Bronchial epithelial cell (primary cell): ENCODE data around the gene MYO5A. TPM values are rescaled to one million over a fixed set of nuclear protein-coding genes. Genes with fewer than 3 reads are reported as not detected.

Experiments
- DNase-seq: peaks from one replicate; pipeline ENCODE4 v3.0.0-alpha.2; 2010; ENCODE audit warnings: low read depth
- FAIRE-seq: peaks from 2 replicates; lab custom pipeline; 2011; peaks lifted over from hg19 to GRCh38; lab: Jason Lieb, UNC
- H3K27me3 ChIP-seq: 2 replicates; pipeline ENCODE4 v1.5.1; 2011; ENCODE audit warnings: low read length; ENCODE audit not compliant: control insufficient read depth, insufficient read depth
- H3K36me3 ChIP-seq: 2 replicates; pipeline ENCODE4 v1.5.1; 2011; ENCODE audit warnings: low read length; ENCODE audit not compliant: control insufficient read depth, insufficient read depth
- H3K4me3 ChIP-seq: 2 replicates; pipeline ENCODE4 v1.5.1; 2011; ENCODE audit warnings: mild to moderate bottlenecking, low read depth, low read length, control low read depth
- CTCF ChIP-seq: IDR thresholded peaks from 2 replicates; pipeline ENCODE4 v1.5.1; 2011; ENCODE audit warnings: mild to moderate bottlenecking, moderate library complexity, low read length, control low read depth, inconsistent platforms; ENCODE audit not compliant: insufficient read depth, severe bottlenecking
- total RNA-seq: library from RNA; depleted of rRNA; stranded (reverse); fragments of >200 nt; gene quantifications from 2 replicates; pipeline ENCODE4 v1.2.1, GENCODE V29; 2014

The MYO5A gene
- total RNA-seq, 1 donor from 2014 or later, result 29.5 TPM

DNA sequence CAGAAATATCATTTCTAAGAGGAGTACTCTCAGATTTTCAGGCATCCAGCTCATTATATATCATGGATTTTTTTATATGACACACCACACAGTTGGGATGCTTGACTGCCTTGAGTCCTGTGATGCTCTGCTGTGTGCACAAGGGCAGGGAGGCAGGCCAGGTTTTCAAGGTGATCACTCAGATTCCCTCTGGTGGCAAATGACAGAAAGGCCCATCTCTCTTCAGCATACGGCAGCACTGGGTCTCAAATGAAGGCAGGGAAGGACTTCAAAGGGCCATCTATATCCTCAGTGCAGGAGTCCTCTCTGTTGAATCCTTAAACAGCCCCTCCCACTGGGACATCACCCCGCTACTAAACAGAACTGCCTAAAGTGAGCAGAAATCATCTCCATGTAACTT is 178.3 kb downstream of the MYO5A start:
- no peak for TF ChIP-seq CTCF
- Histone ChIP-seq H3K27me3 (no peaks in the 10 kb centered on the region), H3K4me3 (no peak overlapping the region), H3K36me3 (peaks cover 7% of the 10 kb centered on the region)
- FAIRE-seq (no peak), DNase-seq (no peak)

GRCh38 chr15:52349052-52349700 is 179.5 kb downstream of the MYO5A start:
- no peak overlapping the region for H3K4me3 ChIP-seq
- FAIRE-seq, result no peak
- no peaks in the 10 kb centered on the region for H3K27me3 ChIP-seq
- peak; percentile 62 for DNase-seq
- peaks cover 7% of the 10 kb centered on the region for H3K36me3 ChIP-seq
- TF ChIP-seq CTCF, result no peak

DNA sequence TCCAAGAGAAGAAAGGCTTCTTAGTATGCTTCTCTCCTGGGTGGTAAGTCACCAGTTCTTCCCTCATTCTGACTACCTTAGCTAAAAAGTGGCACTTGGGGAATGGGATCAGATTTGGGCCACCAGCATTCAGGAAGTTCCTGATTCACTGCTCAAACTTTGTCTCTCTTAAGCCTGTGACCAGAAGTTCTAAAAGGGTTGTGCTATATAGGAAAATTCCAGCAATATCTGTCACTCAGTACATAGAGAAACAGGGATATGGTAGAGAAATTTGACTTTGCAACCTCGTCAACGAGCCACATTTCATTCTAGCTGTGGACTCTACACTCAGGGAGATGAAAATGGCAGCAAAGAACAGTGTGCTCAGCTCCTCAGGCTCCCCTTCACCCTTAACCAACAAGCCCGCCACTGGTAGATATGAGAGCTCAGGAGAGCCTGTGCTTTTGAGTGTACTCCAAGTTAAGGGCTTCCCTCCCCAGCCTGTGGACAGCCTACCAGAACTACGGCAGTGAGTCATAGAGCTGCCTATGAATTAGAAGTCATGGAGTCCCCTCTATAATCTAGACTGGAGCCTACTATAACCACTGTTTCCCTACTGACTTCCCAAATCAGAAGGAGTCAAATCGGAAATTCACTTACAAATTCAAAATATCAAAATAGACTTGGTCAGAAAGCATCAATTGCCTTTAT is 180.5 kb downstream of the MYO5A start:
- no peak for DNase-seq
- Histone ChIP-seq H3K36me3 (peaks cover 7% of the 10 kb centered on the region), H3K4me3 (no peak overlapping the region), H3K27me3 (no peaks in the 10 kb centered on the region)
- FAIRE-seq, result no peak
- no peak for TF ChIP-seq CTCF

DNA sequence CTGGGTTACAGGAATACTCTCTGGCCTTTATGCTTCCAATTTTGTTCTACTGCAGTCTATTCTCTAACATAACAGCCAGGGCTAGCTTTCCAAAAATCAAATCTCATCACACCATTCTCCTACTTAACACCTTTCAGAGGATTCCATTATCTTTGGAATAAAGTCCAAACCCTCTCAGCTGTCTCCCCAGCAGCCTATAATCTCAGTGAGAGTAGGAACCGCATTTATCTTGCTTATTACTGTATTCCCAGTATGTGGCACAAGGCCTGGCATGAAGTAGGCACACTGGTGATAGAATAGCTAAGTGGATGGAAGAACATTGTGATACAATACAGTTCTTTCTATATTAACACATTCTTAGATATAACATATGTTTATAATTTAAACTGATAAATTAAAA is 184.1 kb downstream of the MYO5A start:
- DNase-seq (no peak), FAIRE-seq (no peak)
- no peaks in the 10 kb centered on the region for H3K36me3 ChIP-seq
- TF ChIP-seq CTCF, result no peak
- no peaks in the 10 kb centered on the region for H3K27me3 ChIP-seq
- no peak overlapping the region for H3K4me3 ChIP-seq

DNA sequence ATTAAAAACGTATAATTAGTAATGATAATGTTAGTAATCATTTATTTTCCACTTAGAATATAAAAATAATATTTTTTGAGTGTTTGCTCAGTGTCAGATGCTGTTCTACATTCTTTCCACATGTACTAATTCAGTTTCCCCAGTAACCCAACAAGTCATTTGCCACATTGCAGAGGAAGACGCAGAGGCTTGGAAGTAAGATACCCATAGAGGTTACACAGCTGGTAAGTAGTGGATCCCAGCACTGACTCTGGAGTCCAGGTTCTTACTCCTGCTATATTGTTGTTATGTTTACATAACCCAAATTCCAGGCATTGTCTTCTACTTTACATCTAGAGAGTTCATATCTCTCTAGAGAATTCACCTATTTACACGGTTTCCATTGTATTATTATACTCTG is 184.8 kb downstream of the MYO5A start:
- no peaks in the 10 kb centered on the region for H3K27me3 ChIP-seq
- no peak for FAIRE-seq

More for the DNA sequence above, 184.8 kb downstream of the MYO5A start:
- DNase-seq, result no peak
- no peak for TF ChIP-seq CTCF
- Histone ChIP-seq H3K36me3 (no peaks in the 10 kb centered on the region), H3K4me3 (no peak overlapping the region)
